Activated CD4-positive, alpha-beta memory T cell treated with anti-CD3 and anti-CD28 coated beads for 36 hours (primary cell): ENCODE results near the gene PDYN. TPM values are rescaled to one million over a fixed set of nuclear protein-coding genes. Genes with fewer than 3 reads are reported as not detected.

ENCODE experiments used
- CTCF ChIA-PET: fragments of 350-600 bp; sonication (Branson Sonifier 250); formaldehyde crosslinking; loops from one replicate; lab custom pipeline; 2021; ENCODE audit warnings: antibody characterized with exemption, inconsistent platforms; lab: Charles Lee
- POLR2A ChIA-PET: fragments of 350-600 bp; sonication (Branson Sonifier 250); formaldehyde crosslinking; loops from one replicate; lab custom pipeline; 2021; ENCODE audit warnings: antibody characterized with exemption; lab: Charles Lee
- DNase-seq: peaks from one replicate; pipeline ENCODE4 v3.0.0-alpha.2; 2020
- H3K27ac Mint-ChIP-seq: one replicate; pipeline ENCODE4 v1.8.0; 2021; ENCODE audit warnings: mixed read lengths
- H3K27me3 Mint-ChIP-seq: one replicate; pipeline ENCODE4 v1.8.0; 2021; ENCODE audit warnings: mixed read lengths
- H3K36me3 Mint-ChIP-seq: one replicate; pipeline ENCODE4 v1.8.0; 2021; ENCODE audit warnings: mixed read lengths
- H3K4me1 Mint-ChIP-seq: one replicate; pipeline ENCODE4 v1.8.0; 2021; ENCODE audit warnings: low read depth, mixed read lengths
- H3K4me3 Mint-ChIP-seq: one replicate; pipeline ENCODE4 v1.8.0; 2021; ENCODE audit warnings: mild to moderate bottlenecking, mixed read lengths
- H3K9me3 Mint-ChIP-seq: one replicate; pipeline ENCODE4 v1.8.0; 2021; ENCODE audit warnings: mixed read lengths
- intact Hi-C: fragments of 100-400 bp; cut with micrococcal nuclease; formaldehyde crosslinking; loops from one replicate; pipeline ENCODE4 v1.15.1; 2023
- total RNA-seq, 2 experiments: library from RNA; stranded (reverse); gene quantifications; one replicate each; pipeline ENCODE4 v1.2.3, GENCODE V29; 2021

Gene PDYN
- total RNA-seq, 2 experiments from 2014 or later: not detected

GRCh38 chr20:1987826-1988225, 6.0 kb downstream of the PDYN start:
- DNase-seq: no peak
- no peak overlapping the region for H3K27ac Mint-ChIP-seq
- ChIA-PET CTCF (interaction anchor here (0.9 to 2.1 kb wide), 2 partner anchors 19 to 23 kb away, joined by 4 to 7 read pairs; no protein-coding TSS in a partner anchor), POLR2A (no interaction called here)
- no peaks in the 10 kb centered on the region for H3K36me3 Mint-ChIP-seq
- H3K9me3 Mint-ChIP-seq: no peaks in the 10 kb centered on the region
- H3K4me3 Mint-ChIP-seq: no peak overlapping the region
- H3K4me1 Mint-ChIP-seq: no peaks in the 10 kb centered on the region
- intact Hi-C loops: no loop called here
- peaks cover 32% of the 10 kb centered on the region for H3K27me3 Mint-ChIP-seq

DNA sequence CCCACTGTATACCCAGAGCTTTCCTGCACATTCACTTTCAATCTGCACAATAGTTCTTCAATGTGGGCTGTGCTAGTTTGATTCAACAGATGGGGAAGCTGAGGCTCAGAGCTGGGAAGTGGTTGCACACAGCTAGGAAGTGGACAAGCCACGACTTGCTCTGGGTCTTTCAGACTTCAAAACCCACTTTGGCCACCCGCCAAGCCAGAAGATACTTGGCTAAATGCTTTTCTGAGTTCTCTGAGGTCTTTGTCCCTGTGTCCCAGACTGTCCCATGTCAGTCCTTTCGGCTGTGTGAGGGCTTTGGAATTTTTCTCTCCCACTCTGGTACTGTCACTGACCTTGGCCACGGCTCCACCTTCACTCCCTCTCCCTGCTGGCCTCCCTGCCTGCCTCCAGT, 10.6 kb downstream of the PDYN start:
- intact Hi-C loops: no loop called here
- no peak for DNase-seq
- Mint-ChIP-seq H3K27ac (no peak overlapping the region), H3K27me3 (peaks cover 34% of the 10 kb centered on the region), H3K9me3 (no peaks in the 10 kb centered on the region), H3K4me3 (no peak overlapping the region), H3K4me1 (no peaks in the 10 kb centered on the region), H3K36me3 (no peaks in the 10 kb centered on the region)
- CTCF ChIA-PET: no interaction called here
- POLR2A ChIA-PET: no interaction called here

GRCh38 chr20:1982686-1983085, 11.2 kb downstream of the PDYN start:
- Mint-ChIP-seq H3K4me3 (no peak overlapping the region), H3K36me3 (no peaks in the 10 kb centered on the region), H3K4me1 (no peaks in the 10 kb centered on the region), H3K27ac (no peak overlapping the region), H3K9me3 (no peaks in the 10 kb centered on the region), H3K27me3 (peaks cover 37% of the 10 kb centered on the region)
- ChIA-PET CTCF (no interaction called here), POLR2A (no interaction called here)
- intact Hi-C loops: no loop called here
- no peak for DNase-seq

- Mint-ChIP-seq H3K4me1 (no peaks in the 10 kb centered on the region), H3K27me3 (peaks cover 29% of the 10 kb centered on the region), H3K36me3 (no peaks in the 10 kb centered on the region)
Measured at GRCh38 chr20:1979106-1979778, 14.6 kb downstream of the PDYN start.

GRCh38 chr20:1975291-1975690, 18.6 kb downstream of the PDYN start:
- CTCF ChIA-PET: interaction anchor here (0.6 to 1.3 kb wide), 3 partner anchors 9 to 197 kb away, joined by 3 to 4 read pairs (median 3); no protein-coding TSS in a partner anchor
- no peak overlapping the region for H3K27ac Mint-ChIP-seq
- POLR2A ChIA-PET: interaction anchor here (0.6 kb wide), 1 partner anchor 44 kb away, joined by 3 read pairs; no protein-coding TSS in a partner anchor
- H3K4me3 Mint-ChIP-seq: no peak overlapping the region
- intact Hi-C loops: no loop called here
- H3K27me3 Mint-ChIP-seq: peaks cover 16% of the 10 kb centered on the region
- H3K36me3 Mint-ChIP-seq: no peaks in the 10 kb centered on the region
- H3K4me1 Mint-ChIP-seq: no peaks in the 10 kb centered on the region
- H3K9me3 Mint-ChIP-seq: no peaks in the 10 kb centered on the region
- DNase-seq: no peak

More at GRCh38 chr20:1979106-1979778, 14.6 kb downstream of the PDYN start:
- Mint-ChIP-seq H3K27ac (no peak overlapping the region), H3K9me3 (no peaks in the 10 kb centered on the region), H3K4me3 (no peak overlapping the region)
- ChIA-PET CTCF (no interaction called here), POLR2A (no interaction called here)
- intact Hi-C loops: no loop called here
- no peak for DNase-seq

DNA sequence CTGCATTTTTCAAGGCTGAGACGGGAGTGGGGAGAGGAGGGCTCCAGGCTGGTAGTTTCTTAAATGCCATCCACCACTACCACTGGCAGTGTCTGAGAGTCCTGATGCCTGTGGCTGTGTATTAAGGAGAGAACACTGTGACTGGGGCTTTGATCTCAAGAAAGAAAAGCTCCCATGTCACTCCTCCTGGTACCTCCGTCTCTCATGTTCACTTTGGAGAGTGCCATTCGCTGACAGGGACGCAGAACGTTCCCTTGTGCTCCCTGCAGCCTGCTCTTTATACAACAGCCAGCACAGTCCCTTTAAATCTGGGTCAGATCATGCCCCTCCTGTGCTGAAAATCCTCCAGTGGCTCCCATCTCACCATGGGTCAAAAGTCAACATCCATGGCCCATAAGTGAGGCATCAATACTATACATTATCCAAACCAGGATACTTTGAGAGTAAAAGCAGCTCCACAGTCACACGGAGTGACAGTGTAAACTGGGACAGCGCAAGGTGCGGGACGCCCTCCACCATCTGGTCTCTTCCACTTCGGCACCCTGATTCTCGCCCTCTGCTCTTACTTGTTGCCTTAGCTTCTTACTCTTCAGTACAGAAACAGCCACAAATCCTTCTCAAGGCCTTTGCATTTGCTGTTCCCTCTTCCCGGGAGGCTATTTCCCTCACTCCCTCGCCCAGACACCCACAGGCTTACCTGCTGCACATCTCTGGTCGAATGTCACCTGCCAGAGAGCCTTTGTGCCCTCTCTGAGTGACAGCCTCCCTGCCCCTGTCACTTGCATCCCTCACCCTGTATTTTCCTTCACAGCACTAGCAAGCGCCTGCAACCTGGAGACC, 20.0 kb downstream of the PDYN start:
- H3K27me3 Mint-ChIP-seq: peaks cover 11% of the 10 kb centered on the region
- DNase-seq: no peak
- no peaks in the 10 kb centered on the region for H3K9me3 Mint-ChIP-seq
- intact Hi-C loops: no loop called here
- H3K27ac Mint-ChIP-seq: no peak overlapping the region
- no peaks in the 10 kb centered on the region for H3K4me1 Mint-ChIP-seq
- no peaks in the 10 kb centered on the region for H3K36me3 Mint-ChIP-seq
- POLR2A ChIA-PET: no interaction called here
- CTCF ChIA-PET: interaction anchor here (1.1 kb wide), 1 partner anchor 8 kb away, joined by 4 read pairs; no protein-coding TSS in a partner anchor
- H3K4me3 Mint-ChIP-seq: no peak overlapping the region

DNA sequence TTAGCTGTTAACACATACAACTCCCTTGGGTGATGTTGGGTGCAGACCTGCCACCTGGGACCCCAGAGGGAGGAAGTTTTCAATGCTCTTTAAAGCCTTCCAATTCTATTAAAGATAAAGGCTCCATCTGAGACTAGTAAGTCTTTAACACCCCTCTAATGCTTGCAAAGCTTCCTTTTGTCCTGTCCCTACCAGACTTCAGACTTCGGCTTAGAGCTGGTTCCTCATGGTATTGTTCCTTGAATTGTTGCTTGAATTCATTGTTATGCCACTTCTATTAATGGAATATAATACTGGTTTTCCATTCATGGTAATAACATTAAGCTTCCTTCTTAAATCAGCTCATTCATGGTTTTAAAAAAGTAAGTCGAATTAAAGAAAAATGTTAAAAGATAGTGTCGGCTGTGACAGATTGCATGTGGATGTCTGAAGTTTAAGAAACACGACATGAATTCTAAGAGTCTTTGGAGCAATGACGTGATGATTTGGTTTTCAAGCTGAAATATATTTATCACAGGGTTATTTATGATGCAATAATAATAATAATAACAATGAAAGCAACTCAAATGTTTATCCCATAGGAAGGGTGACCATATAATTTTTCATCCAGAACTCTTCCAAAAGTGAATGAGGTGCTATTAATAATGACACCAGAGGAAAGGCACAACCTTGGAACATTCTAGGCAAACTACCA, 21.8 kb downstream of the PDYN start:
- POLR2A ChIA-PET: no interaction called here
- Mint-ChIP-seq H3K27ac (no peak overlapping the region), H3K4me3 (no peak overlapping the region), H3K4me1 (no peaks in the 10 kb centered on the region), H3K27me3 (peaks cover 5% of the 10 kb centered on the region), H3K36me3 (no peaks in the 10 kb centered on the region), H3K9me3 (no peaks in the 10 kb centered on the region)
- no peak for DNase-seq
- CTCF ChIA-PET: interaction anchor here (0.9 to 1.2 kb wide), 2 partner anchors 202 to 203 kb away, joined by 3 to 4 read pairs; no protein-coding TSS in a partner anchor
- intact Hi-C loops: no loop called here

- Mint-ChIP-seq H3K36me3 (no peaks in the 10 kb centered on the region), H3K27ac (no peak overlapping the region), H3K9me3 (no peaks in the 10 kb centered on the region), H3K4me3 (no peak overlapping the region), H3K27me3 (peaks cover 12% of the 10 kb centered on the region), H3K4me1 (peaks cover 10% of the 10 kb centered on the region)
- POLR2A ChIA-PET: no interaction called here
- intact Hi-C loops: loop anchor here (5.0 kb wide), 3 partner anchors 133 to 378 kb away; partner anchors contain the start of gene STK35
- CTCF ChIA-PET: interaction anchor here (1.3 to 1.4 kb wide), 2 partner anchors 202 to 204 kb away, joined by 3 to 7 read pairs; no protein-coding TSS in a partner anchor
- DNase-seq: no peak
Measured at GRCh38 chr20:1968964-1969363, 24.9 kb downstream of the PDYN start.

GRCh38 chr20:1965520-1966351, 28.1 kb downstream of the PDYN start:
- peaks cover 10% of the 10 kb centered on the region for H3K4me1 Mint-ChIP-seq

GRCh38 chr20:1964659-1965405, 29.0 kb downstream of the PDYN start:
- Mint-ChIP-seq H3K27ac (no peak overlapping the region), H3K4me3 (peak overlapping the region; percentile 24), H3K27me3 (peaks cover 20% of the 10 kb centered on the region), H3K36me3 (no peaks in the 10 kb centered on the region), H3K9me3 (no peaks in the 10 kb centered on the region), H3K4me1 (peaks cover 10% of the 10 kb centered on the region)
- peak; percentile 15 for DNase-seq
- POLR2A ChIA-PET: no interaction called here
- intact Hi-C loops: loop anchor here (1.0 to 5.0 kb wide), 5 partner anchors 137 to 490 kb away; partner anchors contain the start of gene STK35
- CTCF ChIA-PET: interaction anchor here (0.7 to 5.6 kb wide), 20 partner anchors 9 to 489 kb away, joined by 3 to 101 read pairs (median 5); no protein-coding TSS in a partner anchor

More at GRCh38 chr20:1965520-1966351, 28.1 kb downstream of the PDYN start:
- Mint-ChIP-seq H3K27me3 (peaks cover 20% of the 10 kb centered on the region), H3K36me3 (no peaks in the 10 kb centered on the region), H3K9me3 (no peaks in the 10 kb centered on the region), H3K27ac (no peak overlapping the region), H3K4me3 (peak overlapping the region; percentile 24)
- peak; percentile 88 for DNase-seq
- ChIA-PET CTCF (interaction anchor here (0.7 to 5.6 kb wide), 21 partner anchors 8 to 488 kb away, joined by 3 to 101 read pairs (median 5); no protein-coding TSS in a partner anchor), POLR2A (no interaction called here)
- intact Hi-C loops: loop anchor here (1.0 to 5.0 kb wide), 5 partner anchors 137 to 489 kb away; partner anchors contain the start of gene STK35
